ENCODE data around the gene MYO5A. TPM values are rescaled to one million over a fixed set of nuclear protein-coding genes. Genes with fewer than 3 reads are reported as not detected.

The MYO5A gene
- total and polyA plus RNA-seq, 2 donors (not counting 3 experiments of a cell fraction or from before 2014, with no cell fraction given): 31.9 to 91.9 TPM

DNA sequence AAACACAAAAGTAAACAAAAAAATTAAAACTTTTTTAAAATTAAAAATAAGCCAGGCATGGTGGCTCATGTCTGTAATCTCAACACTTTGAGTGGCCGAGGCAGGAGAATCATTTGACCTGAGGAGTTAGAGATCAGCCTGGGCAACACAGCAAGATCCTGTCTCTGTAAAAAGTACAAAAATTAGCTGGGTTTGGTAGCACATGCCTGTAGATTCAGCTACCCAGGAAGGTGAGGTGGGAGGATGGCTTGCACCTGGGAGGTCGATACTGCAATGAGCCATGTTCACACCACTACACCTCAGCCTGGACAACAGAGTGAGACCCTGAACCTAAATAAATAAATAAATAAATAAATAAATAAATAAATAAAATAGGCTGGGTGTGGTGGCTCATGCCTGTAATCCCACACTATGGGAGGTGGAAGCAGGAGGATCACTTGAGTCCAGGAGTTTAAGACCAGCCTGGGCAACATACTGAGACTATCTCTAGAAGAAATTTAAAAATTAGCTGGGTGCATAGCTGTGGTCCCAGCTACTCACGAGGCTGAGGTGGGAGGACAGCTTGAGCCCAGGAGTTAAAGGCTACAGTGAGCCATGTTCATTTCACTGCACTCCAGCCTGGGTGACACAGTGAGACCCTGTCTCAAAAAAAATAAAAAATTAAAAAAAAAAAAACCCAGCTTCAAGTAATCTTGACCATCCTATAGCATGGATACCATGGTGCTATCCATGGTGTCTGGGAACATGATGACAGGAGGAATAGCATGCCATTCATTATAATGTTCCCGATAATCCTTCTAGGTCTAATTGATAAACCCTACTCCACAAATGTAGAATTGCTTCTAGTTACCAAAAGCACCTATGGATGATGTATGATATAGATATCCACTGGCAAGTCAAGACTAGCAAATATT is 4.2 kb downstream of the MYO5A start:
- intact Hi-C loops (cut with micrococcal nuclease) (no loop called here), dilution Hi-C loops (cut with MboI; ENCODE audit: extremely low pct_ligation_motif_present, low sequenced_read_pairs) (no loop called here)
- FAIRE-seq (no peak), DNase-seq (ENCODE audit: low read depth, low spot score) (no peak)
- Histone ChIP-seq H3K4me1 (ENCODE audit: control insufficient read depth, extremely low read depth, insufficient read depth, low read length) (peaks cover 16% of the 10 kb centered on the region), H3K27ac (ENCODE audit: insufficient read depth, low read depth, low read length) (no peak overlapping the region), H3K36me3 (ENCODE audit: control insufficient read depth in 2 of 2, extremely low read depth in 1 of 2, insufficient read depth in 2 of 2, low read length in 2 of 2) (no peaks in the 10 kb centered on the region), H3K4me3 (replicated peaks in 1 of 3; ENCODE audit: insufficient read depth in 1 of 3, low read depth in 1 of 3, low read length in 3 of 3) (no peak overlapping the region), H3K9ac (replicated peaks; ENCODE audit: extremely low read depth, insufficient read depth, low read length) (no peak overlapping the region), H3K79me2 (ENCODE audit: control insufficient read depth, insufficient read depth, low read length) (peaks cover 90% of the 10 kb centered on the region), H2AFZ (ENCODE audit: low read depth, low read length) (no peak overlapping the region), H3K9me1 (replicated peaks; ENCODE audit: control insufficient read depth, extremely low read depth, insufficient read depth, low read length) (no peaks in the 10 kb centered on the region), H3K9me3 (replicated peaks; ENCODE audit: control insufficient read depth, insufficient read depth, low read length) (no peaks in the 10 kb centered on the region), H3K4me2 (ENCODE audit: insufficient read depth, low read length) (no peak overlapping the region), H4K20me1 (replicated peaks; ENCODE audit: control insufficient read depth, extremely low read depth, insufficient read depth, low read length) (peaks cover 5% of the 10 kb centered on the region), H3K27me3 (ENCODE audit: control insufficient read depth in 2 of 2, insufficient read depth in 2 of 2, low read length in 2 of 2) (no peaks in the 10 kb centered on the region)
- CTCF ChIA-PET: interaction anchor here (0.6 to 1.9 kb wide), 7 partner anchors 10 to 128 kb away, joined by 3 to 6 read pairs (median 3); no protein-coding TSS in a partner anchor
- no TSS peak for BruUV-seq (replicated peaks)
- no peak for TF ChIP-seq POLR2AphosphoS5 (IDR thresholded peaks at IDR 0.05; ENCODE audit: insufficient read depth, low read depth, low read length)
- no peak for TF ChIP-seq GATA2 (IDR thresholded peaks at IDR 0.05; ENCODE audit: insufficient read depth, insufficient read length, low read depth, low read length)
- TF ChIP-seq EZH2 (IDR thresholded peaks at IDR 0.05; ENCODE audit: borderline replicate concordance, low read depth, low read length, severe bottlenecking): no peak
- no peak for TF ChIP-seq MYC (IDR thresholded peaks at IDR 0.05; ENCODE audit: low read depth, low read length)
- no peak for TF ChIP-seq JUN (IDR thresholded peaks at IDR 0.05; ENCODE audit: borderline replicate concordance, insufficient read depth, insufficient read length, low read depth)
- TF ChIP-seq CTCF (IDR thresholded peaks at IDR 0.05; ENCODE audit: extremely low read depth in 1 of 2, insufficient read depth in 1 of 2, low read depth in 1 of 2, low read length in 2 of 2): no peak
- no peak for TF ChIP-seq POLR2A (IDR thresholded peaks at IDR 0.05; ENCODE audit: low read depth, low read length)
- no peak for TF ChIP-seq MAX (IDR thresholded peaks at IDR 0.05; ENCODE audit: insufficient read depth, insufficient read length)
- no peak for TF ChIP-seq FOS (IDR thresholded peaks at IDR 0.05; ENCODE audit: borderline replicate concordance, insufficient read depth, low read length)
- POLR2A ChIA-PET: interaction anchor here (0.5 to 0.6 kb wide), 2 partner anchors 143 to 158 kb away, joined by 3 read pairs; no protein-coding TSS in a partner anchor

All from endothelial cell of umbilical vein (primary cell).